ENCODE measurements around the gene GALNTL6. TPM values are rescaled to one million over a fixed set of nuclear protein-coding genes. Genes with fewer than 3 reads are reported as not detected.

GALNTL6 gene
- total RNA-seq (2011; cell fraction: chromatin; rRNA removed; ENCODE audit: low replicate concordance), result 1.0 and 1.6 TPM in 2 replicates
- total RNA-seq (2011; cell fraction: nucleolus; rRNA removed), result 1.2 and 1.4 TPM in 2 replicates
- 1.9 and 2.0 TPM in 2 replicates for total RNA-seq (2011; cell fraction: nucleoplasm; rRNA removed)
- total RNA-seq (2014; rRNA removed) (0.18 and 0.24 TPM in 2 replicates), total RNA-seq (2014; rRNA removed; fragmentation: Illumina TruSeq; extraction: Trizol) (0.45 and 0.47 TPM in 2 replicates), total RNA-seq (2015; rRNA removed; fragmentation: Illumina TruSeq; extraction: Trizol) (0.11 and 0.29 TPM in 2 replicates), total RNA-seq (2021) (0.25 and 0.47 TPM in 2 replicates), polyA plus RNA-seq (2011; rRNA removed) (0.24 and 0.29 TPM in 2 replicates), polyA plus RNA-seq (2014; fragmentation: Illumina TruSeq; extraction: Trizol) (0.18 and 0.39 TPM in 2 replicates), polyA plus RNA-seq (2014; fragmentation: Nextera tagmentation; extraction: Ambion mirVana) (under 1 TPM; 0.23 to 0.35 TPM), polyA plus RNA-seq (2014; rRNA removed) (0.43 and 0.50 TPM in 2 replicates), polyA minus RNA-seq (2011; rRNA and poly(A)+ RNA removed) (0.39 and 0.60 TPM in 2 replicates), Bru-seq, nascent RNA (percentile 23 among the genes with signal in this experiment), BruChase-seq, experiment 1, labeled RNA remaining after a 2-hour chase (percentile 23 among the genes with signal in this experiment), BruChase-seq, experiment 2, labeled RNA remaining after a 6-hour chase (percentile 27 among the genes with signal in this experiment)
- polyA plus RNA-seq (2011; cell fraction: cytosol; rRNA removed), result 0.06 and 0.09 TPM in 2 replicates
- 0.04 and 0.21 TPM in 2 replicates for polyA plus RNA-seq (2011; cell fraction: nucleus; rRNA removed)
- 0.14 and 0.29 TPM in 2 replicates for polyA plus RNA-seq (2012)
- not detected in 2 replicates for polyA minus RNA-seq (2011; cell fraction: cytosol; rRNA and poly(A)+ RNA removed)
- 0.78 and 1.1 TPM in 2 replicates for polyA minus RNA-seq (2011; cell fraction: nucleus; rRNA and poly(A)+ RNA removed)
- long read RNA-seq, experiment 1, partial matches to known transcripts, result 0 of 5 reads
- long read RNA-seq, experiment 1, other reads (novel, unspliced or antisense), result 4 of 5 reads
- long read RNA-seq, experiment 2, partial matches to known transcripts, result 0 of 1 reads
- long read RNA-seq, experiment 2, other reads (novel, unspliced or antisense), result 1 of 1 reads
- long read RNA-seq, experiment 3, partial matches to known transcripts, result 0 of 1 reads
- long read RNA-seq, experiment 3, other reads (novel, unspliced or antisense), result 0 of 1 reads

- Histone ChIP-seq H3K9me3 (replicated peaks; ENCODE audit: control insufficient read depth, insufficient read depth, low read depth, low read length) (no peaks in the 10 kb centered on the region; the same call in 1 of the 2 replicates), H3K36me3 (ENCODE audit: control insufficient read depth, insufficient read depth, low read length) (no peaks in the 10 kb centered on the region), H4K20me1 (replicated peaks; ENCODE audit: control insufficient read depth, insufficient read depth, low read length) (no peaks in the 10 kb centered on the region), H3K4me2 (ENCODE audit: insufficient read depth, low read length) (no peak within 1 kb of the TSS; the same call in 1 of the 2 replicates), H2AFZ (ENCODE audit: low read depth, low read length) (no peak within 1 kb of the TSS), H3K27me3 (ENCODE audit: control insufficient read depth in 2 of 2, insufficient read depth in 2 of 2, low read length in 2 of 2) (no peaks in the 10 kb centered on the region), H3K9me1 (ENCODE audit: control insufficient read depth, insufficient read depth, low read length) (no peaks in the 10 kb centered on the region), H3K27ac (ENCODE audit: extremely low read depth, low read depth, low read length) (no peak within 1 kb of the TSS), H3K79me2 (ENCODE audit: control insufficient read depth, insufficient read depth, low read length) (no peaks in the 10 kb centered on the region; the same call in 2 of the 3 replicates), H3K4me1 (replicated peaks in 1 of 2; ENCODE audit: control insufficient read depth in 2 of 2, insufficient read depth in 2 of 2, low read length in 2 of 2) (peaks cover 0 to 14% of the 10 kb centered on the region in 2 experiments; a peak in 1 of 5 replicates), H3K9ac (ENCODE audit: insufficient read depth in 1 of 2, low read depth in 2 of 2, low read length in 2 of 2) (no peak within 1 kb of the TSS; a peak in 1 of 4 replicates), H3K4me3 (no peak within 1 kb of the TSS)
- TF ChIP-seq FOXP1 (CRISPR knock-in tag; IDR thresholded peaks at IDR 0.05) (no peak), BCL6 (CRISPR knock-in tag; IDR thresholded peaks at IDR 0.05) (no peak), CTCF (IDR thresholded peaks at IDR 0.05 in 2 of 3, conservative IDR thresholded peaks at IDR 0.05 in 1 of 3; ENCODE audit: insufficient read depth in 2 of 3, low read depth in 1 of 3, low read length in 3 of 3) (no peak), ZNF263 (CRISPR knock-in tag; IDR thresholded peaks at IDR 0.05; ENCODE audit: borderline replicate concordance) (no peak), FOXM1 (IDR thresholded peaks at IDR 0.05; ENCODE audit: low read depth) (no peak), FOXM1 (CRISPR knock-in tag; IDR thresholded peaks at IDR 0.05; ENCODE audit: low read depth) (no peak), IFI16 (CRISPR knock-in tag; IDR thresholded peaks at IDR 0.05) (no peak), E2F6 (IDR thresholded peaks at IDR 0.05; ENCODE audit: borderline replicate concordance in 1 of 2, extremely low read depth in 1 of 2, insufficient read depth in 1 of 2, insufficient read length in 1 of 2, low read depth in 1 of 2, low read length in 1 of 2, poor library complexity in 1 of 2, severe bottlenecking in 1 of 2) (peak in 1 of 2 experiments; percentile 40), SIN3A (IDR thresholded peaks at IDR 0.05; ENCODE audit: borderline replicate concordance in 2 of 2, control insufficient read depth in 1 of 2, low read depth in 2 of 2, low read length in 2 of 2) (no peak), CBFA2T3 (IDR thresholded peaks at IDR 0.05) (peak; percentile 32; the same call in 1 of the 2 replicates), TCF3 (CRISPR knock-in tag; IDR thresholded peaks at IDR 0.05) (peak; percentile 39; the same call in 1 of the 2 replicates)
- POLR2A ChIA-PET, result no interaction called here
- intact Hi-C loops (cut with micrococcal nuclease) (no loop called here), in situ Hi-C loops (cut with MboI) (no loop called here)
- DNase-seq (ENCODE audit: extremely low read depth in 1 of 4, low spot score in 3 of 4), result peak in 2 of 4 experiments; percentile 10 to 30
- FAIRE-seq, result no peak
- no TSS peak for BruUV-seq (replicated peaks)
- CTCF ChIA-PET (ENCODE audit: low intra/inter-chr PET ratio), result no interaction called here
- ATAC-seq, result peak; percentile 63
- 15% methylated on average over 43 of the region's 83 CpGs for WGBS (ENCODE audit: insufficient coverage, low coverage, missing lambda C conversion rate)
These were observed at the start of gene GALNTL6 for GRCh38 chr4:171812665-171813525. TSS of gene GALNTL6 (plus strand) at chr4:171813404.

Data from K562 (cell line).